CD14-positive monocyte (primary cell): ENCODE results near the gene PKNOX2. TPM values are rescaled to one million over a fixed set of nuclear protein-coding genes. Genes with fewer than 3 reads are reported as not detected.
A peak's percentile ranks its signal among the peaks of the same experiment; 100 is the strongest.

Experiments
- DNase-seq, 3 donors: peaks; one replicate each; pipeline ENCODE4 v3.0.0-alpha.2; 2011 to 2022
- H2AFZ ChIP-seq: 2 replicates; pipeline ENCODE4 v1.6.0; 2012; ENCODE audit warnings: mild to moderate bottlenecking, low read depth, low read length, inconsistent platforms; ENCODE audit not compliant: insufficient read depth, poor library complexity, severe bottlenecking
- H3K27ac ChIP-seq, 2 donors: 1 replicate in 1 of 2; 2 replicates in 1 of 2; pipeline ENCODE4 v1.5.1; 2012 to 2013; ENCODE audit warnings: low read length in 2 of 2, control low read depth in 1 of 2, inconsistent platforms in 1 of 2, low read depth in 1 of 2, mild to moderate bottlenecking in 1 of 2
- H3K27me3 ChIP-seq, 2 donors: one replicate each; pipeline versions ENCODE4 v1.6.0 to v1.6.1; 2011 to 2013; ENCODE audit warnings: low read length in 2 of 2; ENCODE audit not compliant: control insufficient read depth in 2 of 2, insufficient read depth in 2 of 2
- H3K36me3 ChIP-seq, 2 donors: replicated peaks in 1 of 2; 1 replicate in 1 of 2; 2 replicates in 1 of 2; pipeline versions ENCODE4 v1.5.1 to v1.6.1; 2012 to 2013; ENCODE audit warnings: low read length in 2 of 2, control low read depth in 1 of 2, inconsistent platforms in 1 of 2, mild to moderate bottlenecking in 1 of 2; ENCODE audit not compliant: insufficient read depth in 2 of 2, control insufficient read depth in 1 of 2
- H3K4me1 ChIP-seq, 2 donors: 1 replicate in 1 of 2; 2 replicates in 1 of 2; pipeline versions ENCODE4 v1.5.1 to v1.6.1; 2012 to 2013; ENCODE audit warnings: low read length in 2 of 2, control low read depth in 1 of 2, inconsistent platforms in 1 of 2, mild to moderate bottlenecking in 1 of 2, moderate library complexity in 1 of 2; ENCODE audit not compliant: insufficient read depth in 2 of 2, control insufficient read depth in 1 of 2
- H3K4me2 ChIP-seq: replicated peaks from 2 replicates; pipeline ENCODE3; 2012; ENCODE audit warnings: low read length, moderate library complexity, mild to moderate bottlenecking; ENCODE audit not compliant: poor library complexity, severe bottlenecking; ENCODE audit errors: extremely low read depth
- H3K4me3 ChIP-seq, 3 experiments: fragments of 200-600 bp in 1 of 3; sonication (generic) in 1 of 3; replicated peaks in 1 of 3; 1 replicate in 2 of 3; 2 replicates in 1 of 3; pipeline ENCODE4 v1.5.1; 2011 to 2013; ENCODE audit warnings: low read length in 3 of 3, mild to moderate bottlenecking in 3 of 3, control low read depth in 2 of 3, low read depth in 2 of 3, inconsistent platforms in 1 of 3, moderate library complexity in 1 of 3
- H3K79me2 ChIP-seq: 2 replicates; pipeline ENCODE4 v1.6.0; 2012; ENCODE audit warnings: mild to moderate bottlenecking, control low read depth, inconsistent platforms, low read length, moderate library complexity; ENCODE audit not compliant: insufficient read depth
- H3K9ac ChIP-seq: 2 replicates; pipeline ENCODE4 v1.6.0; 2017; ENCODE audit warnings: low read length, mild to moderate bottlenecking; ENCODE audit not compliant: insufficient read depth, poor library complexity, severe bottlenecking
- H3K9me3 ChIP-seq, 2 donors: replicated peaks in 1 of 2; 1 replicate in 1 of 2; 2 replicates in 1 of 2; pipeline versions ENCODE4 v1.5.1 to v1.6.1; 2012 to 2013; ENCODE audit warnings: low read length in 2 of 2, control low read depth in 1 of 2; ENCODE audit not compliant: control insufficient read depth in 1 of 2, insufficient read depth in 1 of 2
- H4K20me1 ChIP-seq: 2 replicates; pipeline ENCODE4 v1.6.0; 2012; ENCODE audit warnings: mild to moderate bottlenecking, low read length, control low read depth, moderate library complexity; ENCODE audit not compliant: insufficient read depth
- H3K27ac Mint-ChIP-seq, 7 donors: one replicate each; pipeline ENCODE4 v1.8.0; 2020; ENCODE audit warnings: mild to moderate bottlenecking in 7 of 7, mixed read lengths in 7 of 7, moderate library complexity in 6 of 7, inconsistent platforms in 2 of 7
- H3K27me3 Mint-ChIP-seq, 3 donors: one replicate each; pipeline ENCODE4 v1.8.0; 2021 to 2022; ENCODE audit warnings: low read depth in 3 of 3, mild to moderate bottlenecking in 3 of 3, mixed read lengths in 3 of 3, moderate library complexity in 3 of 3, inconsistent platforms in 1 of 3
- H3K36me3 Mint-ChIP-seq, 2 donors: one replicate each; pipeline ENCODE4 v1.8.0; 2020; ENCODE audit warnings: mixed read lengths in 2 of 2, inconsistent platforms in 1 of 2, mild to moderate bottlenecking in 1 of 2
- H3K4me1 Mint-ChIP-seq: one replicate; pipeline ENCODE4 v1.8.0; 2020; ENCODE audit warnings: mild to moderate bottlenecking, mixed read lengths
- H3K4me3 Mint-ChIP-seq, 2 donors: one replicate each; pipeline ENCODE4 v1.8.0; 2020; ENCODE audit warnings: mild to moderate bottlenecking in 2 of 2, mixed read lengths in 2 of 2, moderate library complexity in 1 of 2
- H3K9me3 Mint-ChIP-seq, 7 donors: one replicate each; pipeline ENCODE4 v1.8.0; 2020 to 2022; ENCODE audit warnings: mixed read lengths in 7 of 7, mild to moderate bottlenecking in 6 of 7, moderate library complexity in 6 of 7, inconsistent platforms in 2 of 7
- CTCF ChIP-seq: fragments of 200-600 bp; IDR thresholded peaks from one replicate; pipeline ENCODE4 v1.8.0; 2022; ENCODE audit warnings: antibody characterized with exemption, mild to moderate bottlenecking
- WGBS: methylation state at CpG from one replicate; pipeline ENCODE4 v1.1.5; 2013; ENCODE audit warnings: missing lambda C conversion rate; ENCODE audit not compliant: insufficient coverage; 5-methylcytosine and 5-hydroxymethylcytosine counted together
- intact Hi-C, 2 donors: fragments of 100-400 bp; cut with micrococcal nuclease; formaldehyde crosslinking; loops; one replicate each; pipeline versions ENCODE4 v1.15.0 to v1.15.1; 2023
- polyA plus RNA-seq, 3 donors: library from polyadenylated mRNA; depleted of rRNA in 1 of 3; unstranded in 2 of 3; stranded (reverse) in 1 of 3; fragments of 300-500 nt in 2 of 3; fragments of >200 nt in 1 of 3; fragmentation: Illumina TruSeq in 2 of 3; gene quantifications; 1 replicate in 2 of 3; 2 replicates in 1 of 3; pipeline ENCODE4 v1.2.3, GENCODE V29; 2012 to 2021

The PKNOX2 gene
- polyA plus RNA-seq, 3 donors: not detected

DNA sequence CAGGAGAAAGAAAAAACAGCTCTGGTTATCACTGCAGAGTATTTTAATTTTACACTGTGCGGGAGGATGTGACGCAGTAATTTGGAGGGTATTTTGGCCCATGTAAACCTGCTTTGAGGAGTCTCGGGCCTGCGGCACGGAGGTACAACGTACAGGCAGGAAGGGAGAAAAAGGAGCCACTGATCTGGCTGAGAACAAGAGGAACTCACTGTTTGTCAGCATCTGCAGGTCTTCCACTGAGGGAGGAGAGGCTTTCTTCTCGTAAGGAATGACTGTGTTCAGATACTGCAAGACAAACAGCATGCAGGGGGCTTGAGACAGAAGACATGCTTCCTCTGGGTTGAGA lies 287.5 kb downstream of the PKNOX2 start:
- H3K4me3 ChIP-seq: no peak overlapping the region
- no peak for DNase-seq
- peak overlapping the region in 1 of 7 donors; percentile 57 for H3K27ac Mint-ChIP-seq
- no peak overlapping the region for H3K4me2 ChIP-seq
- no peaks in the 10 kb centered on the region for H3K36me3 Mint-ChIP-seq
- H3K79me2 ChIP-seq: no peaks in the 10 kb centered on the region
- H3K9ac ChIP-seq: no peak overlapping the region
- WGBS: 93% methylated on average over 7 of the region's 7 CpGs
- H3K27me3 ChIP-seq: no peaks in the 10 kb centered on the region
- H3K9me3 ChIP-seq: no peaks in the 10 kb centered on the region
- H2AFZ ChIP-seq: no peak overlapping the region
- no peaks in the 10 kb centered on the region for H3K9me3 Mint-ChIP-seq
- peaks cover 1 to 7% (median 2%) of the 10 kb centered on the region in 3 donors for H3K27me3 Mint-ChIP-seq
- no peak overlapping the region for H3K27ac ChIP-seq
- no peak for TF ChIP-seq CTCF
- H4K20me1 ChIP-seq: no peaks in the 10 kb centered on the region
- no peaks in the 10 kb centered on the region for H3K36me3 ChIP-seq
- peaks cover 13% of the 10 kb centered on the region for H3K4me1 Mint-ChIP-seq
- H3K4me3 Mint-ChIP-seq: no peak overlapping the region
- H3K4me1 ChIP-seq: peaks cover 0 to 5% of the 10 kb centered on the region in 2 donors
- intact Hi-C loops: no loop called here

DNA sequence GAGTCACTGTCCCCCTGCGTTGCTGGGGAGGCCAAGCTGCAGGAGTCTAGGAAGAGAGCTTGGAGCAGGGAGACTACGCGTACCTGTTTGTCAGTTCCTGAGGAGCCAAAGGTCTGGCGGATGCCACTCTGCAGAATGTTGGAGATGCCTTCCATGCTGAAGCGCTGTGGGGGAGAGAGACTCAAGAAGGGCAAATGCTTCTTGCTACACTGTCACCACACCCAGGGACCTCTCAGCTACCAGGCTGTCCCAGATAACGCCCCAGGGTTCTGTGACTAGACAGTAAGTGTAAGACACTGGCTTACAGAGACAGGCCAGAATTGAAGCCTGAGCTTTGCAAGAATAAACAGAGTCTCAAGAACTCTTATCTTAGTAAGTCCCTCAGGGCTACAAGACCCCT lies 289.5 kb downstream of the PKNOX2 start:
- Histone ChIP-seq H3K36me3 (no peaks in the 10 kb centered on the region), H4K20me1 (no peaks in the 10 kb centered on the region), H2AFZ (no peak overlapping the region), H3K4me3 (no peak overlapping the region), H3K9ac (no peak overlapping the region), H3K4me2 (no peak overlapping the region), H3K27me3 (no peaks in the 10 kb centered on the region), H3K9me3 (no peaks in the 10 kb centered on the region), H3K79me2 (no peaks in the 10 kb centered on the region), H3K4me1 (peaks cover 0 to 5% of the 10 kb centered on the region in 2 donors), H3K27ac (no peak overlapping the region)
- Mint-ChIP-seq H3K27me3 (peaks cover 2 to 6% (median 3%) of the 10 kb centered on the region in 3 donors), H3K9me3 (no peaks in the 10 kb centered on the region), H3K36me3 (no peaks in the 10 kb centered on the region), H3K4me3 (no peak overlapping the region), H3K4me1 (peaks cover 13% of the 10 kb centered on the region), H3K27ac (no peak overlapping the region)
- no peak for TF ChIP-seq CTCF
- intact Hi-C loops: no loop called here
- 100% methylated on average over 2 of the region's 6 CpGs for WGBS
- no peak for DNase-seq
